Activated CD4-positive, alpha-beta T cell treated with anti-CD3 and anti-CD28 coated beads for 24 hours (primary cell): Measurements from ENCODE around the gene LRRC63.
"Not testable (repeated sequence)": the region's sequence is repeated elsewhere in the genome, so short reads cannot be mapped to it uniquely, and the experiment has no call there.

ENCODE experiments used
- DNase-seq, 2 donors: peaks; one replicate each; pipeline ENCODE4 v3.0.0-alpha.2; 2020; ENCODE audit warnings: low read depth in 2 of 2

The LRRC63 gene, protein sequence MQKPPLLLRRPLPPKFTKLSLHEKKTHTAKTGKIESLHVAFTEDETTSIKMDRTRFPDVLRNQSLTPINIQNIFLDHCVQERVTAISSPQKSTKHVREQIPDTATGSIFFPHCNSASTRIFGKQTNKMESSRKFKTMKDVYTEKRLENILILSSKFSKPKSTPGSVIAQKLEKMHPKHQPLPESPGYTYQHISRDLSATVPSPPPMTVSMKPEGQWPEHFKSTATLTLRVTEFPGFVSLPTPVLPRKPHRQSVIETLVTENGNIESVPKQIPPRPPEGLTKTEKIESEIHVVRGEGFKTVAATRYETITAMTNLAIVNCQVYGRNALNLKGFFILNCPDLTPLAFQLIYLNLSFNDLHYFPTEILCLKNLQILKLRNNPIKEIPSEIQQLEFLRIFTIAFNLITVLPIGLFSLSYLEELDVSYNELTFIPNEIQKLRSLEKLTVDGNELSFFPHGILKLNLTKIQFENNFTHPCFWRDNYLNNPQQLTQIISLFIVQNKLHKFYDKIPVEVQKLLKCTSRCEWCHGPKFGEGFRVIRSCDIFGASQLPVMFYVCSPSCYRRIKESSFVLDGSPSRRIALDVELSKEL

GRCh38 chr13:46211483-46212351 is at the start of gene LRRC63:
LRRC63 (plus strand) TSS chr13:46211928; CDS start chr13:46213035, 1,107 bp downstream.
- peak; percentile 72 to 80 for DNase-seq

- DNase-seq = not testable (repeated sequence)
Observed at GRCh38 chr13:46162741-46163140, 49.0 kb upstream of the LRRC63 start.

DNA sequence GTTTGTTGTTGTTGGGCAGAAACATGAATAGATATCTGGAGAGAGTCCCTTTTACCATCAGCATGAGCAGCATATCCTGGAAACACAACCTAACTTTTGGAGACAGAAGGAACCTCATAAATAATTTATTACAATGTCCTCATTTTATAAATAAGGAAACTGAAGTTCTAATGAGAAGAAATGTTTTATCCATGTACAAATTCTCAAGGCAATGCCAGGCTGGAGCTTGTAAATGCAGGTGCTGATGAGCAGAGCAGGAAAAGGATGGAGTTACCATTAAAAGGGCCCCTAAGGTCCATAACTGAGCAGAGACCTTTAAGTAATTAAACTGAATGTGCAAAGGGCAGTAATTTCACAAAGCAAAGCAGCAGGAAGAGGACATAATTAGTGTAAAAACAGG is 47.1 kb upstream of the LRRC63 start:
- DNase-seq = no peak

GRCh38 chr13:46165485-46166223 is 46.1 kb upstream of the LRRC63 start:
- no peak for DNase-seq

DNA sequence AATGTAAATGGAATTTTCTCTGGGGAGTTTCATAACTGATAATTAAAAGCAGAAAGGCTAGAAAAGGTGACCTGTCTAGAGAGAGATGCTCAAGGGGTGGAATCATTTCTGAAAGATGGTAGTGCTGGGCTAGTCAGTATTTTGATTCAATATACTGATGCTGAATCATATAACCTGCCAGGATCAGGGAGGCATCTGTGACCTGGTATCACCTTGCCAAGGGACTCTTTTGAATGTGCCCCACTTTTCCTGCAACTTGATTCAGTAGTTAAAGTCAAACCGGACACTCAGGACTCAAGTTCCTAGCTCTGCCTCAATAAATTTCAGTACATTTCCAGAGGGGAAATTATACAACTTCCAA is 45.5 kb upstream of the LRRC63 start:
- DNase-seq = no peak

DNA sequence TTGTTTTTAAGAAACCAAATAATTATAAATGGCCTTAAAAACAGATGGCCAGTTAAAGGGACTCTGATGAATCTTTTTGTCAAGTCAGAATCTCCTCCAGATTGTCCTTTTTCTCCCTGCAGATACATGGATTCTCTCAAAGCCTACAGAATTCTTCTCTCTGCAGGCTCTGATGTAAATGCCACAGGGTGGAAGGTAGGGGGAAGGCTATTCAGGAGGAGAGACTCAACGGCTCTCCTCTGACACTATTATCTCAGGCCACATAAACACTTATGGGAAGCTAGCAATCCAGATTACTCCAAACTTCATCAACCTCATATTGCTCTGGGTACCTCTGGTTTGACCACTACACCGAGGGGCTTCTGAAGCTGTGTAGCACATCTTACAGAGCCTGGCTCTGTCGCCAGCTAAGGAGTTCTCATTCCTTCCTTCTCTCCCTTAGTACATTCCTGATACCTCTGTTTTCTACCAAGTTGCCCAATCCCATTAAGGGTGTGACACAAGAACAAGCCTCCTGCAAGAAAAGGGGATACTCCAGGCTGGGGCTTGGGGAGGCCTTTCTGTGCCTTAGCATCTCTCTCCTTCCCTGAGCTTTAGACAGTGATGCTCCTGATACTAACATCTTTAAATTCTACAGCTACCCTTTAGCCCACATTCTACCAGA is 44.6 kb upstream of the LRRC63 start:
- no peak for DNase-seq

GRCh38 chr13:46168341-46168740 is 43.4 kb upstream of the LRRC63 start:
- DNase-seq = peak; percentile 42 to 43

GRCh38 chr13:46168783-46169182 is 42.9 kb upstream of the LRRC63 start:
- DNase-seq = no peak

DNA sequence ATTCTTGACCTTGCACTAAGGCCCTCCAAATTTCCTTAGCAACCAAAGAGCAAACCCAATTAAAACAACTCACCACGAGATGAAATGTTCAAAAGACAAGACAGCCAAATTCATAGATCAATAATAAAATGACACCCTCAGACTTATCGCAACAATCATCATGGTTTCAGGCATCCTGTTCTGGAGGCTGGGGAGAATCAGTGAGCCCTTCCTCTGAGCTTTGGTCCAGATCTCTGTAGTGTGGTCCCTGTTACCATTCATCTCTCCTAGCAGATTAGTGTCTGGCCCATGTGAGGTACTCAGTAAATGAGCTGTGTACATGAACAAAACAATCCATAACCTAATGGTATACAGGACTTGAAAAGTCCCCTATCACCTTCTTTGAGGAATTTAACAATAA is 42.0 kb upstream of the LRRC63 start:
- DNase-seq = no peak

DNA sequence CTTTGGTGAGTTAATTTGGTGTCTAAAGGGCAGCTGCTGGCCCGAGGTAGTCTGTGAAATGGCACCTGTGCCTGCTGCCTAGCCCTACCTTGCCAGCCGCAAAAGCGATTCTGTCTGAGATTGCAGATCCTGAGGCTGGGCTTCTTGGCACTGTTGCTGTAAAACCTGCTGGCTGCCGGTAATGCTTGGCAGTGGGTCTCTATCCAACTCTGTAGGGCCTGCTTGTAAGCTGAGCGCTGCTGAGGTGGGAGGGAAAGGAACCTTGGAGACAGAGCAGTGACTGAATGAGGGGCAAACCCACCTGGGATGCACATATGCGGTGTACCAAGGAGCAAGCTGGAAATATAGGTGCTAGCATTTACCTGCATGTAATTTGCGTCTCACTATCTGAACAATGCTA is 41.5 kb upstream of the LRRC63 start:
- no peak for DNase-seq

DNA sequence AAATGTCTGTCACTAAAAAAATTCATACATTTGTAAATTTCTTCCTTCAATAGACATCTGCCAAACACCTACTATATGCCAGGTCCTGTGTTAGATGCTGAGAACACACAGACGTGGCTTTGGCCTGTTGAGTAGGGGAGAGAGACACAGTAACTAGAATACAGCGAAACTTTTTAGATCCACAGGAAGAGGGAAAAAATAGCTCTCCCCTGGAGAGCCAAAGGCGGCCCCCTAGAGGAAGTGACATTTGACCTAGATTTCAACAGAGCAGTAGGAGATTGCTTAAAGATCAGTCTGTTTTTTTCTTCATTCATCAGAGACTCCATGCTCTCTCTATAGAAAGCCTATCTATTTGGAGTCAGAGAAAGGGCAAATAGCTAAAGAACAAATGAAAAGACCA is 41.0 kb upstream of the LRRC63 start:
- DNase-seq = no peak

DNA sequence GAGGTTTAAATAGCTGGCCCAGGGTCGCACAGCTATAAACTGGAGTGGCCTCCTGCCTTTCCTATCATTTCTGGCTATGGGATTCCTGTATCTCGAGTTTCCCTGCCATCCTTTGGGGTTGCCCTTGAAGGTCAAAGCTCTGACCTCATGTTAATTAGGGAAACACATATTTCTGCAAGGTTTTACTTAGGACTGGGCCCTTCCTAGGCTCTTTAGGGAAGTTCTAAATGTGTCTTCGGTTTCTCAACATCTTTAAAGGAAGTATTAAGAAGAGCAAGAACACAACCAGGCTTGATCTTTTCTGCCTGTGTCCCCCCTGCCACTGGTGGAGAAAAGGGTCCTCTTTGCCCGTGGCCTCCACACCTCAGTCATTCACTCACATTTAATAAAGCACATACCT is 40.5 kb upstream of the LRRC63 start:
- no peak for DNase-seq

DNA sequence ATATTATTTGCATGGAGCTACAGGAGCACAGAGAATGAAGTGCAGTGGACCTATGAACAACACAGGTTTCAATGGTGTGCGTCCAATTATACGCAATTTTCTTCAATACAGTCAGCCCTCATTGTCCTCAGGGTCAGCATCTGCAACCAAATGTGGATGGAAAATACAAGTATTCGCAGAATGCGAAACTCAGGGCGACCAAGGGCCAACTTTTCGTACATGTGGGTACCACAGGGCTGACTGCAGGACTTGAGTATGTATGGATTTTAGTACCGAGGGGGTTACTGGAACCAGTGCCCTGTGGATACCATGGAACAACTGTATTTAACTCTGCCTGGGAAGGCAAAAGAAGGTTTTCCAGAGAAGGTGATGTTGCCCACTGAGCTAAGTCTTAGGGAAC is 40.0 kb upstream of the LRRC63 start:
- DNase-seq = no peak

DNA sequence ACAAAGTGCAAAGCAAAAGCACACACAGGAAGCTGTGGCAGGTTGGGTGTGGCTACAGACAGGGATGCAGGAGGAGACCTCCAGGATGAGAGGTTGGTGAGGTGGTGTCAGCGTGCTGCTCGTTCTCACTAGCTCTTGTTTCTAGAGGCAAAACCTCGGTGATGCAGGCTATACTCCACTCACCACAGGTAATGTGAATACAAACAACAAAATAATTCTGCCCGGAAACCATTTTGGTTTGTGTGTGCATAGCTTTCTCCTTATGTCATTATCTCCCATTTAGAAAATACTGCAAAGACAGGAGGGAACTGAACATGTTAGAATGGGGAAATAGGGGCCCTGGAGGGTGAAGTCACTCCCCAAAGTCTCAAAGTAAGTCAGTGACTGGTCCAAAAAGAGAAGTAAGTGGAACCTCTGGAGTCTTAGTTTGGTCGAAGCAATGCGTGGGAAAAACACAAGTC is 39.2 kb upstream of the LRRC63 start:
- DNase-seq = no peak

- no peak for DNase-seq
Observed at GRCh38 chr13:46173656-46174055, 38.1 kb upstream of the LRRC63 start.

DNA sequence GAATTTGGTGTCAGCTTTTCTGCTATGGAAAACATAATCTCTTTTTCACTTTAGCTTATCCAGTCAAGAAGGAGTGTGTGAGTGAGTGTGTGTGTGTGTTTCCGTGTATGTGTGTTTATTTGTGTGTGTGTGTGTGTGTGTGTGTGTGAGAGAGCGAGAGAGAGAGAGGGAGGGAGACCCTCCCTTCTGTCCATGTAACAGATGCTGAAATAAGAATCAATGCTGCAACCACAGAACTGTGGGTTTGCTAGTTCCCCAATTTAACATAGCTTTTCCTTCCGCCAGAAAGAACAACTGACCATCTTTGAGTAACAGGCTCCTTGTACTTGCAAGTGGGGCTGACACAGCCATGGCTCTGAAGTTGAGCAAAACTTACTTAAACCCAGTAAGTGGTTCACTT is 35.0 kb upstream of the LRRC63 start:
- DNase-seq = no peak

DNA sequence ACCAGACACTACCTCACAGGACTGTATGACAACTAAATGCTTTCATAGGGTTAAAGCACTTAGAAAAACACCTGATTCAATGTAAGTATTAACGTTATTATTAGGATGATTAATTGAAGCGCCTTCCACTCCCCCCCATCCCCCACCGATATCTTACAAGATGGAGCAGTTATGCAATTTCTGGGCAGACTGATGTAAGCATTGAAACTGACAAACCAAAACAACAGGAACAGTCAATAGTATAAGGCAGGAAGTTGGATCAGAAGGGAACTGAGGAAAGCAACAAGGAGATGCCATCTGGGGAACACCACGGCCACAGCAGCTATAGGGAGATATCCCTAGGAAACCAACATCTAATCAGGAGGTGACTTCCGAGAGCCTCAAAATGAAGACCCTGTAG is 33.6 kb upstream of the LRRC63 start:
- DNase-seq = no peak

- DNase-seq = no peak
Observed at GRCh38 chr13:46178821-46179220, 32.9 kb upstream of the LRRC63 start.

GRCh38 chr13:46179491-46179908 is 32.2 kb upstream of the LRRC63 start:
- peak; percentile 57 to 65 for DNase-seq

DNA sequence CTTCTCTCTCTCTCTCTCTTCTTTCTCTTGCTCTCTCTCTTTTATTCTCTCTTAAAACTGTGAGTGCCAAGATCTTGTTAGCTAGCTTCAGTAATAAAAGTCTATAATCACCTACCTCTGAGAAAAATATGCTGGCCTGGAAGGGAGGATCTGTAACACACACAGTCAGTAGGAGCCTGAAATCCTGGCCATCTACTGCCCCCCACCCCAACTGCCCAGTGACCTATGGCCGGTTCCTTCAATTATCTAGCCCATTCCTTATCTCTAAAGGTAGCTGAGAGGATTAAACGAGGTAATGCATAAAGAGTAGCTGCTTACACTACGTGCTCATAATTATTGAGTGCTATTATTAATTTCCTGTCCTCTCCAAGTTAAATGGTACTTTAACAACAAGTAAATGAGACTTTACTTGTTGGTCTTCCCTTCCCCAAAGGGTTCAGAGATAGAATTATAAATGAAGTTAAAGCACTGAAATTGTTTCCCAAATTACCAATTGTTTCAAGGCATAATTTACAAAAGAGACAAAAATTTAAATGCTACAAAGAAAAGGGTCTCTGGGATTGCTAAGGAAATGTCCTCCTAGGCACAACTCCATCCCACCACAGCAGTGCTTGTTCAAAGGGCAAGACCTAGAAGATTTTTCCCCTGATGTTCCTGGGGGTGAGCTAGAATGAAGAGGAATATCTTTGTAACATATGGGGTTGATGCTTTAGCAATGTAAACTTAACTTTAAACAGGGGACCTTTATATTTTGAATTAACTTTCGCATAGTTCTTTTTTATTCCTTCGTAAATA is 31.6 kb upstream of the LRRC63 start:
- no peak for DNase-seq
